B cell (primary cell): ENCODE results near the gene ELMO3.

Source experiments
- EZH2 ChIP-seq: IDR thresholded peaks from 2 replicates; pipeline ENCODE4 v1.6.1; 2012; ENCODE audit warnings: borderline replicate concordance, low read depth, mild to moderate bottlenecking, moderate library complexity, low read length; ENCODE audit not compliant: insufficient read depth, poor library complexity, severe bottlenecking
- TF ChIP-seq, protein P1 (sequence below): fragments of 200-600 bp; IDR thresholded peaks from one replicate; pipeline ENCODE4 v1.8.0; 2022; ENCODE audit warnings: antibody characterized with exemption, mild to moderate bottlenecking

DNA sequence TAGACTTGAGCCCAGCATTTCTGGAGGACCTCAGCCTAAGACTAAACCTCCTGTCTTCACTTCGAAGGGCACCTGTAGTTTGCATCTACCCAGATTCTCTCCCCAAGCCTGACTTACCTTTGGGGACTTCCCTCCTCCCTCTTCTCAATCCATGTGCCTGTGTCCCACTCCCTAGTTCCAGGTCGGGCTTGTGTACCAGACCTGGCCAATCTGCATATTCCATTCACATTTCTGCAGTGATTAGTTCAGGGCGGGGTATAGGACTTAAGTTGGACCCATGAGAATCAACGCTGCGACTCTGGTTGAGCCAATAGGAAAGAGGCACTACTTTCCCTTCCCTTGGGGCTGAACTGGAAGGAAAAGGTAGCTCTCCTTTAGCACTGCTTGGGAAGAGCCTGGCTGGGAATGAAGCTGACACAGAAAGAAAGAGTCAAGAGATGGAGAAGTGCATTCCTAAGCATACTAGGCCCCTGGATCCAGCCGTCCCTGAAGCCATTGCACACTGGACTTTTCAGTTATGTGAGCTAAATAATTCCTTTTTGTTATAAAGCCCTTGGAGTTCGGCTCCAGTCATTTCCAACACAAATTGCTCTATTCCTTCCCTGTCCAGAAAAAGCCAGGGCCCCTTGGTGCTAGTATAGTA lies 41.7 kb upstream of the ELMO3 start:
- TF ChIP-seq, protein P1, sequence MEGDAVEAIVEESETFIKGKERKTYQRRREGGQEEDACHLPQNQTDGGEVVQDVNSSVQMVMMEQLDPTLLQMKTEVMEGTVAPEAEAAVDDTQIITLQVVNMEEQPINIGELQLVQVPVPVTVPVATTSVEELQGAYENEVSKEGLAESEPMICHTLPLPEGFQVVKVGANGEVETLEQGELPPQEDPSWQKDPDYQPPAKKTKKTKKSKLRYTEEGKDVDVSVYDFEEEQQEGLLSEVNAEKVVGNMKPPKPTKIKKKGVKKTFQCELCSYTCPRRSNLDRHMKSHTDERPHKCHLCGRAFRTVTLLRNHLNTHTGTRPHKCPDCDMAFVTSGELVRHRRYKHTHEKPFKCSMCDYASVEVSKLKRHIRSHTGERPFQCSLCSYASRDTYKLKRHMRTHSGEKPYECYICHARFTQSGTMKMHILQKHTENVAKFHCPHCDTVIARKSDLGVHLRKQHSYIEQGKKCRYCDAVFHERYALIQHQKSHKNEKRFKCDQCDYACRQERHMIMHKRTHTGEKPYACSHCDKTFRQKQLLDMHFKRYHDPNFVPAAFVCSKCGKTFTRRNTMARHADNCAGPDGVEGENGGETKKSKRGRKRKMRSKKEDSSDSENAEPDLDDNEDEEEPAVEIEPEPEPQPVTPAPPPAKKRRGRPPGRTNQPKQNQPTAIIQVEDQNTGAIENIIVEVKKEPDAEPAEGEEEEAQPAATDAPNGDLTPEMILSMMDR, result no peak
- no peak for TF ChIP-seq EZH2
